HepG2 (cell line): ENCODE results near the gene RIPOR1. TPM values are rescaled to one million over a fixed set of nuclear protein-coding genes. Genes with fewer than 3 reads are reported as not detected.

Experiments used
- ADNP ChIP-seq: sonication (generic); formaldehyde crosslinking; IDR thresholded peaks from 2 replicates; pipeline ENCODE4 v1.4.0; 2020; ENCODE audit warnings: missing genetic modification reagents
- AHR ChIP-seq: IDR thresholded peaks from 2 replicates; pipeline ENCODE4 v1.6.1; 2018; ENCODE audit warnings: missing genetic modification reagents, missing compliant biosample characterization
- CBX1 ChIP-seq: IDR thresholded peaks from one replicate; pipeline ENCODE4 v1.6.1; 2016; ENCODE audit warnings: antibody characterized with exemption, low read depth
- HOXD1 ChIP-seq: sonication (generic); formaldehyde crosslinking; IDR thresholded peaks from 2 replicates; pipeline ENCODE4 v1.5.0; 2020; ENCODE audit warnings: missing genetic modification reagents
- MTA3 ChIP-seq: sonication (generic); formaldehyde crosslinking; IDR thresholded peaks from 2 replicates; pipeline ENCODE4 v1.4.0; 2020; ENCODE audit warnings: missing genetic modification reagents
- NFATC3 ChIP-seq: sonication (generic); formaldehyde crosslinking; IDR thresholded peaks from 2 replicates; pipeline ENCODE4 v1.5.1; 2020; ENCODE audit warnings: mild to moderate bottlenecking, missing genetic modification reagents
- NR2F1 ChIP-seq, 2 experiments: fragments of 450-650 bp in 1 of 2; formaldehyde crosslinking in 1 of 2; IDR thresholded peaks; 2 replicates each; pipeline versions ENCODE4 v1.5.0 to v1.6.1; 2016 to 2020; ENCODE audit warnings: mild to moderate bottlenecking in 1 of 2, missing compliant biosample characterization in 1 of 2, missing genetic modification reagents in 1 of 2, moderate library complexity in 1 of 2
- TOPORS ChIP-seq: sonication (generic); formaldehyde crosslinking; IDR thresholded peaks from 2 replicates; pipeline ENCODE4 v1.8.0; 2023; ENCODE audit warnings: mild to moderate bottlenecking, missing genetic modification reagents
- TSC22D2 ChIP-seq: sonication (generic); formaldehyde crosslinking; IDR thresholded peaks from 2 replicates; pipeline ENCODE4 v1.5.1; 2020; ENCODE audit warnings: missing genetic modification reagents, mild to moderate bottlenecking, borderline replicate concordance
- ZBTB42 ChIP-seq: sonication (generic); formaldehyde crosslinking; IDR thresholded peaks from 2 replicates; pipeline ENCODE4 v1.5.0; 2020; ENCODE audit warnings: mild to moderate bottlenecking, missing genetic modification reagents
- ZBTB7A ChIP-seq: sonication (generic); formaldehyde crosslinking; IDR thresholded peaks from 2 replicates; pipeline ENCODE4 v1.8.0; 2022; ENCODE audit warnings: mild to moderate bottlenecking, missing genetic modification reagents
- ZBTB8A ChIP-seq: sonication (generic); formaldehyde crosslinking; IDR thresholded peaks from 2 replicates; pipeline ENCODE4 v1.4.0; 2020; ENCODE audit warnings: mild to moderate bottlenecking, low read depth, missing genetic modification reagents, borderline replicate concordance
- ZNF124 ChIP-seq: sonication (generic); formaldehyde crosslinking; IDR thresholded peaks from 2 replicates; pipeline ENCODE4 v1.4.0; 2020; ENCODE audit warnings: missing genetic modification reagents
- ZNF335 ChIP-seq: sonication (generic); formaldehyde crosslinking; IDR thresholded peaks from 2 replicates; pipeline ENCODE4 v1.4.0; 2020; ENCODE audit warnings: missing genetic modification reagents
- ZNF432 ChIP-seq: sonication (generic); formaldehyde crosslinking; IDR thresholded peaks from 2 replicates; pipeline ENCODE4 v1.5.0; 2020; ENCODE audit warnings: missing genetic modification reagents, mild to moderate bottlenecking, borderline replicate concordance
- ZNF460 ChIP-seq: sonication (generic); formaldehyde crosslinking; IDR thresholded peaks from 2 replicates; pipeline ENCODE4 v1.5.1; 2020; ENCODE audit warnings: missing genetic modification reagents, mild to moderate bottlenecking, borderline replicate concordance
- ZNF562 ChIP-seq: sonication (generic); formaldehyde crosslinking; IDR thresholded peaks from 2 replicates; pipeline ENCODE4 v1.8.0; 2022; ENCODE audit warnings: missing genetic modification reagents, borderline replicate concordance
- ZNF605 ChIP-seq: sonication (generic); formaldehyde crosslinking; IDR thresholded peaks from 2 replicates; pipeline ENCODE4 v1.8.0; 2022; ENCODE audit warnings: mild to moderate bottlenecking, missing genetic modification reagents
- ZNF839 ChIP-seq: sonication (generic); formaldehyde crosslinking; IDR thresholded peaks from 2 replicates; pipeline ENCODE4 v1.4.0; 2020; ENCODE audit warnings: missing genetic modification reagents, mild to moderate bottlenecking, borderline replicate concordance
- polyA plus RNA-seq, 8 experiments: library from polyadenylated mRNA; depleted of rRNA in 3 of 8; stranded (reverse) in 7 of 8; unstranded in 1 of 8; fragments of >200 nt; fragmentation: Illumina TruSeq in 4 of 8; extraction: Trizol in 4 of 8; gene quantifications; 2 replicates each; pipeline versions ENCODE4 v1.2.1 to v1.2.3, GENCODE V29; 2011 to 2016; ENCODE audit warnings: low read depth in 4 of 8, missing spikeins in 1 of 8, mixed read lengths in 1 of 8; ENCODE audit not compliant: insufficient read depth in 1 of 8
- total RNA-seq, 5 experiments: library from RNA; depleted of rRNA; stranded (reverse); fragments of >200 nt; fragmentation: Illumina TruSeq; extraction: Trizol; gene quantifications; 2 replicates each; pipeline ENCODE4 v1.2.3, GENCODE V29; 2016; ENCODE audit warnings: low read depth in 1 of 5
- TF ChIP-seq, protein P1 (sequence below): sonication (generic); formaldehyde crosslinking; IDR thresholded peaks from 2 replicates; pipeline ENCODE4 v1.4.0; 2020; ENCODE audit warnings: missing genetic modification reagents
- TF ChIP-seq, protein P2 (sequence below): sonication (generic); formaldehyde crosslinking; IDR thresholded peaks from 2 replicates; pipeline ENCODE4 v1.4.0; 2020; ENCODE audit warnings: missing genetic modification reagents
- TF ChIP-seq, protein P3 (sequence below): fragments of 450-650 bp; IDR thresholded peaks from 2 replicates; pipeline ENCODE4 v1.6.1; 2017; ENCODE audit warnings: mild to moderate bottlenecking
- TF ChIP-seq, protein P4 (sequence below): sonication (generic); formaldehyde crosslinking; conservative IDR thresholded peaks from 2 replicates; pipeline ENCODE4 v1.4.0; 2020; ENCODE audit warnings: missing genetic modification reagents

Gene RIPOR1
- total and polyA plus RNA-seq, 2 of the 13 experiments (the other 11 are each of a cell fraction or from before 2014, with no cell fraction given) = 4.6 to 8.1 TPM

DNA sequence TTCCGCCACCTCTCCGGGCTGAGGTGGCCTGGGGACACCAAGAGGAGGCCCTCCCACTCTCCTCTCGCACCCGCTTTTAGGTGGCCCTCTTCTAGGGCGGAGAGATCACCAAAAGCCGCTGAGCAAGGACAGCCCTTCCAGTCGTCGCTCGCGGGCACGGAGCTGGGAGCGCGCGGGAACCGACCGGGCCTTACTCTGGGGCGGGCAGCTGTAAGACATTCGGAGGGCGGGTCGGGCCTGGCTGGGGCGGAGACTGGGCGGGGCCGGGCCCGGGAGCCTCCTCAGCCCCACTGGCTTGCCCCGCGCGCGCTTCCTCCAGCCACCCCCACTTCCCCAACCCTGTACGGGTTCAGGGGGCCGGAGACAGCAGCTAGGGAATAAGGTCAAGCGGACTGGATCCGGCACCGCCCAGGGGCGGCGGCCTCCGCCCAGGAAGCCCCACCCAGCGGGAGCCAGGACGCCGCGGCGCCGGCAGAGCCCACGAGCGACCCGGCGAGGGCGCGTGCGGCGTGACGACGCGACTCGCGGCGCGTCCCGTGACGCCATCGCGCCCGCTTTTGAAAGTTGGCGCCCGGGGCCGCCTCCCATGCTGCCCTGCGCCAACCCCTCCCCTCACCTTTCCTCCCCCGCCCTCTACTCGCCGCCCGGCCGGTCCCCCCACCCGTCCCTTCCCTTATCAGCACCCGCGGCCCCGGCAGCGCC lies 33.3 kb downstream of the RIPOR1 start (continued):
- peak; percentile 98 for TF ChIP-seq TOPORS (CRISPR knock-in tag)
- TF ChIP-seq ZNF839 (CRISPR knock-in tag) = 0 out of 2 replicates have a peak, but pooled peaks have one; percentile 60
- TF ChIP-seq MTA3 (CRISPR knock-in tag) = no peak
- no peak for TF ChIP-seq ZNF562 (CRISPR knock-in tag)
- TF ChIP-seq TSC22D2 = no peak
- 0 out of 2 replicates have a peak, but pooled peaks have one; percentile 70 for TF ChIP-seq AHR (CRISPR knock-in tag)
- no peak for TF ChIP-seq CBX1
- TF ChIP-seq NR2F1 (CRISPR knock-in tag; IDR thresholded peaks at IDR 0.05) = no peak; a peak in 2 of 4 replicates
- TF ChIP-seq ZNF460 (CRISPR knock-in tag) = no peak
- TF ChIP-seq ZNF432 (CRISPR knock-in tag) = no peak
- TF ChIP-seq, protein P1, sequence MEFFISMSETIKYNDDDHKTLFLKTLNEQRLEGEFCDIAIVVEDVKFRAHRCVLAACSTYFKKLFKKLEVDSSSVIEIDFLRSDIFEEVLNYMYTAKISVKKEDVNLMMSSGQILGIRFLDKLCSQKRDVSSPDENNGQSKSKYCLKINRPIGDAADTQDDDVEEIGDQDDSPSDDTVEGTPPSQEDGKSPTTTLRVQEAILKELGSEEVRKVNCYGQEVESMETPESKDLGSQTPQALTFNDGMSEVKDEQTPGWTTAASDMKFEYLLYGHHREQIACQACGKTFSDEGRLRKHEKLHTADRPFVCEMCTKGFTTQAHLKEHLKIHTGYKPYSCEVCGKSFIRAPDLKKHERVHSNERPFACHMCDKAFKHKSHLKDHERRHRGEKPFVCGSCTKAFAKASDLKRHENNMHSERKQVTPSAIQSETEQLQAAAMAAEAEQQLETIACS (CRISPR knock-in tag) = peak; percentile 84
- TF ChIP-seq ZBTB7A = peak; percentile 38; the same call in 1 of the 2 replicates
- TF ChIP-seq, protein P2, sequence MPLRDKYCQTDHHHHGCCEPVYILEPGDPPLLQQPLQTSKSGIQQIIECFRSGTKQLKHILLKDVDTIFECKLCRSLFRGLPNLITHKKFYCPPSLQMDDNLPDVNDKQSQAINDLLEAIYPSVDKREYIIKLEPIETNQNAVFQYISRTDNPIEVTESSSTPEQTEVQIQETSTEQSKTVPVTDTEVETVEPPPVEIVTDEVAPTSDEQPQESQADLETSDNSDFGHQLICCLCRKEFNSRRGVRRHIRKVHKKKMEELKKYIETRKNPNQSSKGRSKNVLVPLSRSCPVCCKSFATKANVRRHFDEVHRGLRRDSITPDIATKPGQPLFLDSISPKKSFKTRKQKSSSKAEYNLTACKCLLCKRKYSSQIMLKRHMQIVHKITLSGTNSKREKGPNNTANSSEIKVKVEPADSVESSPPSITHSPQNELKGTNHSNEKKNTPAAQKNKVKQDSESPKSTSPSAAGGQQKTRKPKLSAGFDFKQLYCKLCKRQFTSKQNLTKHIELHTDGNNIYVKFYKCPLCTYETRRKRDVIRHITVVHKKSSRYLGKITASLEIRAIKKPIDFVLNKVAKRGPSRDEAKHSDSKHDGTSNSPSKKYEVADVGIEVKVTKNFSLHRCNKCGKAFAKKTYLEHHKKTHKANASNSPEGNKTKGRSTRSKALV (CRISPR knock-in tag) = no peak
- TF ChIP-seq ZBTB42 (CRISPR knock-in tag) = peak; percentile 80; the same call in 1 of the 2 replicates
- TF ChIP-seq ZNF124 (CRISPR knock-in tag) = peak; percentile 61; the same call in 1 of the 2 replicates
- no peak for TF ChIP-seq ZBTB8A
- TF ChIP-seq ZNF335 (CRISPR knock-in tag) = no peak
- TF ChIP-seq, protein P3, sequence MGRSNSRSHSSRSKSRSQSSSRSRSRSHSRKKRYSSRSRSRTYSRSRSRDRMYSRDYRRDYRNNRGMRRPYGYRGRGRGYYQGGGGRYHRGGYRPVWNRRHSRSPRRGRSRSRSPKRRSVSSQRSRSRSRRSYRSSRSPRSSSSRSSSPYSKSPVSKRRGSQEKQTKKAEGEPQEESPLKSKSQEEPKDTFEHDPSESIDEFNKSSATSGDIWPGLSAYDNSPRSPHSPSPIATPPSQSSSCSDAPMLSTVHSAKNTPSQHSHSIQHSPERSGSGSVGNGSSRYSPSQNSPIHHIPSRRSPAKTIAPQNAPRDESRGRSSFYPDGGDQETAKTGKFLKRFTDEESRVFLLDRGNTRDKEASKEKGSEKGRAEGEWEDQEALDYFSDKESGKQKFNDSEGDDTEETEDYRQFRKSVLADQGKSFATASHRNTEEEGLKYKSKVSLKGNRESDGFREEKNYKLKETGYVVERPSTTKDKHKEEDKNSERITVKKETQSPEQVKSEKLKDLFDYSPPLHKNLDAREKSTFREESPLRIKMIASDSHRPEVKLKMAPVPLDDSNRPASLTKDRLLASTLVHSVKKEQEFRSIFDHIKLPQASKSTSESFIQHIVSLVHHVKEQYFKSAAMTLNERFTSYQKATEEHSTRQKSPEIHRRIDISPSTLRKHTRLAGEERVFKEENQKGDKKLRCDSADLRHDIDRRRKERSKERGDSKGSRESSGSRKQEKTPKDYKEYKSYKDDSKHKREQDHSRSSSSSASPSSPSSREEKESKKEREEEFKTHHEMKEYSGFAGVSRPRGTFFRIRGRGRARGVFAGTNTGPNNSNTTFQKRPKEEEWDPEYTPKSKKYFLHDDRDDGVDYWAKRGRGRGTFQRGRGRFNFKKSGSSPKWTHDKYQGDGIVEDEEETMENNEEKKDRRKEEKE = no peak
- TF ChIP-seq NFATC3 (CRISPR knock-in tag) = no peak
- TF ChIP-seq HOXD1 (CRISPR knock-in tag) = no peak
- TF ChIP-seq, protein P4, sequence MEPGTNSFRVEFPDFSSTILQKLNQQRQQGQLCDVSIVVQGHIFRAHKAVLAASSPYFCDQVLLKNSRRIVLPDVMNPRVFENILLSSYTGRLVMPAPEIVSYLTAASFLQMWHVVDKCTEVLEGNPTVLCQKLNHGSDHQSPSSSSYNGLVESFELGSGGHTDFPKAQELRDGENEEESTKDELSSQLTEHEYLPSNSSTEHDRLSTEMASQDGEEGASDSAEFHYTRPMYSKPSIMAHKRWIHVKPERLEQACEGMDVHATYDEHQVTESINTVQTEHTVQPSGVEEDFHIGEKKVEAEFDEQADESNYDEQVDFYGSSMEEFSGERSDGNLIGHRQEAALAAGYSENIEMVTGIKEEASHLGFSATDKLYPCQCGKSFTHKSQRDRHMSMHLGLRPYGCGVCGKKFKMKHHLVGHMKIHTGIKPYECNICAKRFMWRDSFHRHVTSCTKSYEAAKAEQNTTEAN (CRISPR knock-in tag) = peak; percentile 71; the same call in 1 of the 2 replicates
- peak; percentile 66; the same call in 1 of the 2 replicates for TF ChIP-seq ZNF605 (CRISPR knock-in tag)
- no peak for TF ChIP-seq ADNP
